Loucy (cell line): ENCODE data around the gene RC3H1.

Source experiments
- H2AFZ ChIP-seq: fragments of 200-600 bp; sonication (generic); 2 replicates; pipeline ENCODE4 v1.6.0; 2016; ENCODE audit warnings: antibody characterized with exemption, mild to moderate bottlenecking, low read length, moderate library complexity
- H3F3A ChIP-seq: fragments of 200-600 bp; 2 replicates; pipeline ENCODE4 v1.6.0; 2016; ENCODE audit warnings: antibody characterized with exemption, low read depth, mild to moderate bottlenecking
- H3K27me3 ChIP-seq: fragments of 200-600 bp; sonication (generic); 2 replicates; pipeline ENCODE4 v1.6.1; 2014; ENCODE audit warnings: low read length, mild to moderate bottlenecking; ENCODE audit not compliant: insufficient read depth, poor library complexity, severe bottlenecking
- H3K36me3 ChIP-seq: fragments of 200-600 bp; sonication (generic); 2 replicates; pipeline ENCODE4 v1.6.1; 2016; ENCODE audit warnings: low read length; ENCODE audit not compliant: insufficient read depth
- H3K4me1 ChIP-seq: fragments of 200-600 bp; sonication (generic); 2 replicates; pipeline ENCODE4 v1.5.1; 2014; ENCODE audit warnings: low read length, mild to moderate bottlenecking; ENCODE audit not compliant: insufficient read depth, poor library complexity, severe bottlenecking
- H3K4me2 ChIP-seq: fragments of 200-600 bp; sonication (generic); 2 replicates; pipeline ENCODE4 v1.6.0; 2014; ENCODE audit warnings: antibody characterized with exemption, low read length, low read depth, mild to moderate bottlenecking; ENCODE audit not compliant: poor library complexity, severe bottlenecking
- H3K4me3 ChIP-seq: fragments of 200-600 bp; sonication (generic); 2 replicates; pipeline ENCODE4 v1.5.1; 2014; ENCODE audit warnings: low read length, mild to moderate bottlenecking, mixed read lengths; ENCODE audit not compliant: poor library complexity, severe bottlenecking
- H3K79me2 ChIP-seq: fragments of 200-600 bp; sonication (generic); 2 replicates; pipeline ENCODE4 v1.6.1; 2014; ENCODE audit warnings: low read length; ENCODE audit not compliant: insufficient read depth
- H3K9ac ChIP-seq: fragments of 200-600 bp; sonication (generic); 2 replicates; pipeline ENCODE4 v1.6.0; 2014; ENCODE audit warnings: mild to moderate bottlenecking, low read depth, low read length, moderate library complexity; ENCODE audit not compliant: poor library complexity, severe bottlenecking
- H3K9me2 ChIP-seq: fragments of 200-600 bp; sonication (generic); replicated peaks from 2 replicates; pipeline ENCODE4 v1.6.1; 2016; ENCODE audit warnings: low read depth, low read length, mixed read lengths
- H3K9me3 ChIP-seq: fragments of 200-600 bp; sonication (generic); 2 replicates; pipeline ENCODE4 v1.6.1; 2014; ENCODE audit warnings: mild to moderate bottlenecking, antibody characterized with exemption, low read length, low read depth; ENCODE audit not compliant: insufficient read depth
- H4K20me1 ChIP-seq: fragments of 200-600 bp; sonication (generic); 2 replicates; pipeline ENCODE4 v1.6.0; 2014; ENCODE audit warnings: antibody characterized with exemption, low read length, mild to moderate bottlenecking; ENCODE audit not compliant: insufficient read depth, poor library complexity, severe bottlenecking
- CTCF ChIP-seq: fragments of 200-600 bp; sonication (generic); conservative IDR thresholded peaks from 2 replicates; pipeline ENCODE4 v1.5.1; 2014; ENCODE audit warnings: mild to moderate bottlenecking, antibody characterized with exemption, low read length
- EZH2phosphoT487 ChIP-seq: fragments of 200-600 bp; IDR thresholded peaks from 2 replicates; pipeline ENCODE4 v1.6.1; 2018; ENCODE audit warnings: antibody characterized with exemption, mild to moderate bottlenecking, moderate library complexity, borderline replicate concordance

RC3H1 gene

DNA sequence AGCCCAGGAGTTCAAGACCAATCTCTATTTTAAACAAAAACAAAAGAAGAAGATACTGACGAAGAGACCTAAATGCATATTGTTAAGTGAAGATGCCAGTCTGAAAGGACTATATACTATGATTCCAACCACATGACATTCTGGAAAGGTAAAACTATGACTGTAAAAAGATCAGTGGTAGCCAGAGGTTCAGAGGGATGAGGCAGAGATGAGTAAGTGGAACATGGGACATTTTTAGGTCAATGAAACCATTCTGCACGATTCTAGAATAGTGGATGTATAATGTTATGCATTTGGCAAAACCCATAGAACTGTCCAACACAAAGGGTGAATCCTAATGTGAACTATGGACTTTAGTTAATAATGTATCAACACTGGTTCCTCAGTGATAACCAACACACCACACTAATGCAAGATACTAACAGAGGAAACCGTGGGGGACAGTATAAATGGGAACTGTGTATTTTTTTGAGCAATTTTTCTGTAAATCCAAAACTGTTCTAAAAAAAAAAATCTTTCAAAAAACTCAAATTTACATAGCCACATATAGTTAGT lies 8.2 kb downstream of the RC3H1 start:
- H3K4me1 ChIP-seq, result peaks cover 32% of the 10 kb centered on the region
- H3K9ac ChIP-seq, result no peak overlapping the region
- H3F3A ChIP-seq, result no peaks in the 10 kb centered on the region
- H3K27me3 ChIP-seq, result no peaks in the 10 kb centered on the region
- H3K36me3 ChIP-seq, result peaks cover 10% of the 10 kb centered on the region; the same call in 1 of the 2 replicates
- no peak overlapping the region for H2AFZ ChIP-seq
- H3K4me3 ChIP-seq, result peak overlapping the region; percentile 15
- no peaks in the 10 kb centered on the region for H3K9me2 ChIP-seq
- H3K4me2 ChIP-seq, result peak overlapping the region; percentile 54
- TF ChIP-seq EZH2phosphoT487 (no peak), CTCF (no peak)
- H3K9me3 ChIP-seq, result no peaks in the 10 kb centered on the region
- peaks cover 99% of the 10 kb centered on the region for H3K79me2 ChIP-seq
- peaks cover 85% of the 10 kb centered on the region for H4K20me1 ChIP-seq

- Histone ChIP-seq H3K79me2 (peaks cover 98% of the 10 kb centered on the region), H3K4me2 (no peak overlapping the region), H3K9me3 (no peaks in the 10 kb centered on the region), H3K27me3 (no peaks in the 10 kb centered on the region), H3F3A (no peaks in the 10 kb centered on the region), H4K20me1 (peaks cover 85% of the 10 kb centered on the region), H2AFZ (no peak overlapping the region), H3K4me1 (peaks cover 25% of the 10 kb centered on the region), H3K9me2 (no peaks in the 10 kb centered on the region), H3K9ac (no peak overlapping the region), H3K36me3 (peaks cover 22% of the 10 kb centered on the region; the same call in 1 of the 2 replicates), H3K4me3 (no peak overlapping the region)
- TF ChIP-seq CTCF (no peak), EZH2phosphoT487 (no peak)
Observed at GRCh38 chr1:174008979-174009378, 13.2 kb downstream of the RC3H1 start.

DNA sequence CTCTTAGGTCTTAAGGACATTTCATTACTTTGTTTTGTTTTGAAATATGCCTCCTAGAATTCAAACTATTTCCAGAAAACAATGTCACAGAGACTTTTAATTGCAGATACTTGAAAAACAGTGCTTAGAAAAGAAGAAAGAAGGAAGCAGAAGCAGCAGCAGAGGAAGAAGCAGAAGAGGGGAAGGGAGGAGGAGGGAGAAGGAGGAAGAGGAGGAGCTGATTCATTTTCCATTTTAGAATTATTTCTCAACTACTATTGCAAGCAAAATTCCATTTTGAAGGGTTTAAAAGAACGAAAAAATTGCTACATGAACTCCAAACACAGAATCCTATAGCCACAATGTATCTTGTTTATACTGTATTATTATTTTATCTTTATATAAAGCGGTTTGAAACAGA lies 13.9 kb downstream of the RC3H1 start:
- Histone ChIP-seq H3K27me3 (no peaks in the 10 kb centered on the region), H3K9me2 (no peaks in the 10 kb centered on the region), H4K20me1 (peaks cover 85% of the 10 kb centered on the region), H2AFZ (no peak overlapping the region), H3K9me3 (no peaks in the 10 kb centered on the region), H3K4me2 (no peak overlapping the region), H3K4me3 (no peak overlapping the region), H3K4me1 (peaks cover 25% of the 10 kb centered on the region), H3K36me3 (peaks cover 22% of the 10 kb centered on the region; the same call in 1 of the 2 replicates), H3K9ac (no peak overlapping the region), H3F3A (no peaks in the 10 kb centered on the region), H3K79me2 (peaks cover 97% of the 10 kb centered on the region)
- TF ChIP-seq CTCF, result no peak
- TF ChIP-seq EZH2phosphoT487, result no peak
